GM19397 (cell line): ENCODE results near the gene NETO2.
A peak's percentile ranks its signal among the peaks of the same experiment; 100 is the strongest.
"Not testable (repeated sequence)": the region's sequence is repeated elsewhere in the genome, so short reads cannot be mapped to it uniquely, and the experiment has no call there.

Experiments used
- ATAC-seq: cut with Tn5 transposase; IDR thresholded peaks from one replicate; pipeline ENCODE4 v1.9.1; 2021; ENCODE audit warnings: mild to moderate bottlenecking, moderate library complexity; ENCODE audit not compliant: unreplicated experiment

Gene NETO2

GRCh38 chr16:47136099-47136842, 7.5 kb downstream of the NETO2 start:
- ATAC-seq = no peak

- no peak for ATAC-seq
Observed at GRCh38 chr16:47134550-47134949, 9.2 kb downstream of the NETO2 start.

- no peak for ATAC-seq
Observed at GRCh38 chr16:47132308-47132707, 11.4 kb downstream of the NETO2 start.

GRCh38 chr16:47129755-47130435, 13.8 kb downstream of the NETO2 start:
- ATAC-seq = no peak

- ATAC-seq = no peak
Observed at GRCh38 chr16:47127541-47127940, 16.2 kb downstream of the NETO2 start.

GRCh38 chr16:47125757-47126156, 18.0 kb downstream of the NETO2 start:
- ATAC-seq = no peak

GRCh38 chr16:47113130-47113529, 30.6 kb downstream of the NETO2 start:
- no peak for ATAC-seq

- ATAC-seq = no peak
Observed at GRCh38 chr16:47110939-47111338, 32.8 kb downstream of the NETO2 start.

GRCh38 chr16:47109361-47109760, 34.4 kb downstream of the NETO2 start:
- ATAC-seq = no peak

GRCh38 chr16:47102921-47103320, 40.8 kb downstream of the NETO2 start:
- not testable (repeated sequence) for ATAC-seq

GRCh38 chr16:47097154-47097553, 46.6 kb downstream of the NETO2 start:
- ATAC-seq = not testable (repeated sequence)

GRCh38 chr16:47096297-47096696, 47.4 kb downstream of the NETO2 start:
- no peak for ATAC-seq

GRCh38 chr16:47084198-47084597, 59.5 kb downstream of the NETO2 start:
- no peak for ATAC-seq

- ATAC-seq = no peak
Observed at GRCh38 chr16:47082099-47082865, 61.5 kb downstream of the NETO2 start.

GRCh38 chr16:47081115-47081514, 62.6 kb downstream of the NETO2 start:
- no peak for ATAC-seq

- ATAC-seq = no peak
Observed at GRCh38 chr16:47079860-47080259, 63.9 kb downstream of the NETO2 start.

GRCh38 chr16:47073223-47074155, 70.3 kb downstream of the NETO2 start:
- peak; percentile 39 for ATAC-seq

- no peak for ATAC-seq
Observed at GRCh38 chr16:47072158-47072557, 71.6 kb downstream of the NETO2 start.

GRCh38 chr16:47069841-47070584, 73.7 kb downstream of the NETO2 start:
- no peak for ATAC-seq

- no peak for ATAC-seq
Observed at GRCh38 chr16:47069313-47069712, 74.4 kb downstream of the NETO2 start.
